NCI-H524 treated with DMSO at 0.1 percent for 48 hours (cell line): ENCODE measurements around the gene UBA52.
"Not testable (repeated sequence)": the region's sequence is repeated elsewhere in the genome, so short reads cannot be mapped to it uniquely, and the experiment has no call there.

Source experiments
- DNase-seq: peaks from one replicate; lab custom pipeline; 2025; lab: John Stamatoyannopoulos, UW

UBA52 gene

DNA sequence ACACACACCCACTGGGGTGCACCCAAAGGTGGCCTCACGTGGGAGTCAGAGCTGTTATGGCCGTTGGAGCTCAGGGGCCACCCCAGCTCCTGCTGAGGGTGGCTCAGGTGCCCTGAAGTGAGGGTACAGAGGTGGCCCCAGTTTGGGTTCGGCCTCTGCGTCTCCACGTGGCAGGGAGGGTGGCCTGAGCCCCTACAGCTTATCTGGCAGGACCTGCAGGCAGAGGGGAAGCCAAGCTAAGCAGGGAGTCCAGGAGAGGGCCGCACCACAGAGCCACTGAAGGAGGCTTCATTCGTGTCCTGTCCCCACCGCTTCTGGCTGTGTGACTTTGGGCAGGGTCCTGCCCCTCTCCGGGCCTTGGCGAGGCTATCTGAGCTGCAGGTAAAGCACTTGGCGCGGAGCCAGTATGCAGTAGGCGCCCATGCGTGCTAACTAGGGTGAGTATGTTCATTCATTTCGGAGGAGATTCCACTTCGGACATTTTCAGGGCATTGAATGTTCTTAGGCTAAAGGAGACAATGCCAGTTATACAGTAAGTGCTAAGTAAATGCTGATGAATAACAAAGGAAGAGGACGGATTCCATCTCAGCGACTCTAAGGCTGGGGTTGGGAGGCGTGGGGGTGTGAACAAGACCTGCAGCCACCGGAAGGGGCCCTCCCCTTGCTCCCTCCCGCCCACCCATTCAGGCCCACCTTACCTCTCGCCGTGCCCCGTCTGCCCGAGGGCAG is 21.9 kb downstream of the UBA52 start:
- no peak for DNase-seq

DNA sequence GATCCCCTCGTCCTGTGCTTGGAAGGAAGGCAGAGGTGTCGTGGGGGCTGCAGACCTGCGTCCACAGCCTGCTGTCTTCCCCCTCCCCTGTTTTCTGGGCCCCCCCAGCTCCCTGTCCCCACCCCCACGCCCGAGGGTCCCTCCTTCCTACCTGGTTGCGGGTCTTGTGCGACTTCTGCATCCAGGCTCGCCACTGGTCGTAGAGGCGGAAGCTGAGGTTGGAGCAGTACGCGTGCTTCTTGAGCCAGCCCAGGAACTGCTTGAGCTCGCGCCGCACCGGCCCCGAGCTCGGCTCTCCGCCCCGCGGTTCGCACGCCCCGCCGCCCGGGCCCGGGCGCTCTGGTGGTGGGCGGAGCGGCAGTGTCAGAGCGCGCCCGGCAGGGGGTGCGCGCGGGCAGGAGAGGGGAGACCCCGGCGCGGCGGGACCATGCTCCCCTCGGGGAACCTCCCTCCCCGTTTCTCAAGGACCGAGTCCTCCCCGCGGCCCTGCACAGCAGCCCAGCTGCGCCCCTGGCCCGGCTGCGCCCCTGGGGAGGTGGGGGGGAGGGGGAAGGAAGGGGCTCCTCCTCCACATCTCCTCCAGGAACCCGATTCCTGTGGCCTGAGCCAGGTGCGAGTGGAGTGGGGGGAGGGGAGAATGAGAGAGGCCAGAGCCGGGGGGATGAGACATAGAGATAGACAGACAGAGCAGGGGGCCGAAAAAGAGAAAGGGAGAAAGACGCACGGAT is 22.6 kb downstream of the UBA52 start:
- no peak for DNase-seq

DNA sequence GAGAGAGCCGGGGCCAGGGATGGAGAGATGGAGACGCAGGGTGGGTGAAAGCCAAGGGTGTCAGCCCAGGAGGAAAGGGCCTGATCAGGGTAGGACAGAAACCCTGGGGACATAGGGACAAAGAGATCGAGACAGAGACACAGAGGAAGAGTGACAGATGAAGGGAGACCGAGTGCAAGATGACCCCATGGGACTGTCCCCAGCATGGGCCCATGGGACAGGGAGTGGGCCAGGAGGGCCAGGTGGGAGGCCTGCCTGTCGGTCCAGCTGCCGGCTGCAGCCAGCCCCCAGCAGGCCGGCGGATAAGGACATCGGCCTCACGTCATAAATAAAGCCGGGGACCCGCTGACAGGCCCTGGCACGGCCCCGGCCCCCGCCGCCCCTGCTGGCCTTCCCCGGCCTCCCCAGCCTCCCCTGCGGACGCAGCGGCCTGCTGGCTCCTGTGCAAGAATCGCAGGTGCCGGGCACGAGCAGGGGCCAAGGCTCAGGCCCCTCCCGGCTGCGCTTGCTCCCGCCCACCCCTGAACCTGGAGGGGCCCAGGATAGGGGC is 23.2 kb downstream of the UBA52 start:
- DNase-seq = no peak

DNA sequence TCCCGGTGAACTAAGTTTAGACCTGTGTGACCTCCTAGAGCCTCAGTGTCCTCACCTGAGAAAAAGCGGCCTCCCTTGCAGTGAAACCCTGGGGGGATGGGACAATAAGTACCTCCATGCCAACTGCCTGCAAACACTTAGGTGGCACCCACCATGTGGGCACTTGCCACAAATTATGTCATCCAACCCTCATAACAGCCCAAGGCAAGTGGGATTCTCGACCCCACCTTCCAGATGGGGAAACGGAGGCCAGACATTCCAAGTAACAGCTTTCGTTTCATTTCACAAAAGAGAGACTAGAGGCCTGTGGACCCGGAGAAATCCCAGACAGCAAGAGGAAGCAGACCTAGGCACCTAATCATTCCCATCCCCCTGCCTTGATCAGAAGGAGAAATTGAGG is 23.8 kb downstream of the UBA52 start:
- DNase-seq = no peak

DNA sequence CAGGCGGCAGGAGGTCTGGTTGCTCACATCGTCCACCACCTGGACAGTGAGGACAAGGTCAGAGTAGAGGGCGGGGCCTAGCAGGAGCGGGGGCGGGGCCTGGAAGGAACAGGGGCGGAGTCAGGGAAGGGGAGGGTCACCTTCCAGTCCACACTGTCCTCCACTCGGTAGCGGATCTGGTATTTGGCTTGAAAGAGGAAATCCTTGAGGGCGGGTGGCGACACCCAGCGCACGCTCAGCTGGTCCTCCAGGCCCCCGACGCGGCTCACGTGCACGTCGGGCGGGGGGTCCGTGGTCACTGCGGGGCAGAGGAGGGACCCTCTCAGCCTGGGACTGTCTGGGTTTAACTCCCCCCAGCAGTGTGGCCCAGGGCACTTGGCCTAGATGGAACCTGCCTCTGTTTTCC is 25.1 kb downstream of the UBA52 start:
- DNase-seq = no peak

DNA sequence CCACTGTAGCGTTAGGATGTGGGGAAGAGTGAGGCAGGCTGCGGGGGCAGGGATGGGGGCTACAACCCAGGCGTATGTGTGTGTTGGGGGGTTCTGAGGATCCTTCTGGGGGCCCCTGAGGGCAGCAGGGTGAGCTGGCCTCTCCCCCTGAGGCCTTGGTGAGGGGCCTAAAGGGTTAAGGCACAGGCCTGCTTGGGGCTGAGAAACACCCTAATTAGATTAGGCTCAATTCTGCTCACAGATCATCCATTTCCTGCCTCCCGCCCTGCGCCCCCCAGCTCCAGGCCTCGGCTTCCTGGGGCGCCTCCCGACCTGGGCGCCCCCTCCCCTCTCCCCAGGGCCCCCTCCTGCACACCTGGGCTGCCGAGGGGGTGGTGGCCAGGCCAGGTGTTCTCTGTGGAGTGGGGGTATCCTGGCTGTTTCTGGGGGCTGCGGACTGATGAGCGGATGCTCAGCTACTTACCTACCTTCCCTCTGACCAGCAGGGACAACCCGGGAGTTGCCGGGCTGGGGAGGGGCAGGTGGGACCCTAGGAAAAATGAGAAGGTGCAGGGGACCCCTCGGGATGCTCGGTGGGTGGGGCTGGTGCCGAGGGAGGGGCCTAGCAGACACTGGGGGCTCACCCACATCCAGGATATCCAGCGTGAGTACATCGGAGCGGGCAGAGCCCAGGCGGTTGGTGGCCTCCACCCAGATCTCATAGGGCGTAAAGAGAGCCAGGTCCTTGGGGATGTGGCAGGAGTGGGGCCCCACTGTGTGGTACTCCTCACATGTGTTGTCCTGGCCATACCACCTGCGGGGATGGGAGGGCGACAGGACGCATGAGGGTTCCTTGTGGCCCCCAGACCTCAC is 26.4 kb downstream of the UBA52 start:
- DNase-seq = no peak

DNA sequence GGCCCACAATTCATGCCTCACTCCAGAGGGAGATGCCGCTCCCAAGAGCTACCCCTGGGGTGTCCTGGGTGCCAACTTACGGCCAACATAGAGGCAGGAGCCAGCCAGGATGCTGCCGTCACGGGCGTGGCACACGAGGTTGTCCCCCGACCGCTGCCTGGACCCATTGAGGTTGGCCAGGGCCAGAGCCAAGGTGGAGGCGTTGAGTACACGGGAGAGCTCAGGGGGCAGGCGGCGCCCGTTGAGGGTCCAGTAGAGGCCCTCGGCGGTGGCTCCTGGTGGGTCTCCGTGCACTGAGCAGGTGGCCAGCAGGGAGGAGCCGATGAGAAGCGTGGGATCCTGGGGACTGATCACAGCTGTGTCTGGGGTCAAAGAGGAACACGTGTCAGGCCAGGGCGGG is 27.8 kb downstream of the UBA52 start:
- DNase-seq = no peak

DNA sequence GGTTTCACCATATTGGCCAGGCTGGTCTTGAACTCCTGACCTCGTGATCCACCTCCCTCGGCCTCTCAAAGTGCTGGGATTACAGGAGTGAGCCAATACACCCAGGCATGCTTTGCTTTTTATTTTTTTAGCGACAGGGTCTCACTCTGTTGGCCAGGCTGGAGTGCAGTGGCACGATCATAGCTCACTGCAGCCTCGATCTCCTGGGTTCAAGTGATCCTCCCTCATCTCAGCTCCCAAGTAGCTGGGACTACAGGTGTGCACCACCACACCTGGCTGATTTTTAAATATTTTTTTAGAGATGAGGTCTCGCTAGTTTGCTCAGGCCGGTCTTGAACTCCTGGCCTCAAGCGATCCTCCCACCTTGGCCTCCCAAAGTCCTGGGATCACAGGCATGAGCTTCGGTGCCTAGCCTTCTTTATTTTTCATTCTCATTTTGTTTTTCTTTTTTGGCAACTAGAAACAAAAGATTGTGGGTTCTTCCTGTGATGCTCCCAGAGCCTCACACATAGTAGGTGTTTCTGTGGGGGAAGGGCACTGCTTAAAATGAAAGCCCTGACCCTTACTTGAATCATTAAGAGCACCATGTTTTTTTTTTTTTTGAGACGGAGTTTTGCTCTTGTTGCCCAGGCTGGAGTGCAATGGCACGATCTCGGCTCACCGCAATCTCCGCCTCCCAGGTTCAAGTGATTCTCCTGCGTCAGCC is 29.2 kb downstream of the UBA52 start:
- not testable (repeated sequence) for DNase-seq

DNA sequence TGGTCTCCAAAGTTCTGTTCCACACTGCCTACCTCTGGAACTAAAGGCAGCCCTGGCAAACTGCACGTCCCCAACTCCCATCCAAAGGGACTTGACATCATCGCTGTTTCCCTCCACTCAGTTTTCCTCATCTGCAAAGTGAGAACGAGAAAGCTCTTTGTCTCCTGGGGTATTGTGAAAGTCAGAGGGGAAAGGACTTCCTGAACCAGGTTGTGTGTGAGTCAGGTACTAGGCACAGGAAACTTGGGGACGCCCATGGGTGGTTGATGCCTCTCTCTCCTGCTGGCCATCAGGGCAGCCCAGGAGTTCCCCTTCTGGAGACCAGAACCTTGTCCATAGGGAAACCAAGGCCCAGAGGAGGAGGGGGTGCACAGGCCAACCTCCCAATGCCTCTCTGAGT is 30.2 kb downstream of the UBA52 start:
- no peak for DNase-seq

DNA sequence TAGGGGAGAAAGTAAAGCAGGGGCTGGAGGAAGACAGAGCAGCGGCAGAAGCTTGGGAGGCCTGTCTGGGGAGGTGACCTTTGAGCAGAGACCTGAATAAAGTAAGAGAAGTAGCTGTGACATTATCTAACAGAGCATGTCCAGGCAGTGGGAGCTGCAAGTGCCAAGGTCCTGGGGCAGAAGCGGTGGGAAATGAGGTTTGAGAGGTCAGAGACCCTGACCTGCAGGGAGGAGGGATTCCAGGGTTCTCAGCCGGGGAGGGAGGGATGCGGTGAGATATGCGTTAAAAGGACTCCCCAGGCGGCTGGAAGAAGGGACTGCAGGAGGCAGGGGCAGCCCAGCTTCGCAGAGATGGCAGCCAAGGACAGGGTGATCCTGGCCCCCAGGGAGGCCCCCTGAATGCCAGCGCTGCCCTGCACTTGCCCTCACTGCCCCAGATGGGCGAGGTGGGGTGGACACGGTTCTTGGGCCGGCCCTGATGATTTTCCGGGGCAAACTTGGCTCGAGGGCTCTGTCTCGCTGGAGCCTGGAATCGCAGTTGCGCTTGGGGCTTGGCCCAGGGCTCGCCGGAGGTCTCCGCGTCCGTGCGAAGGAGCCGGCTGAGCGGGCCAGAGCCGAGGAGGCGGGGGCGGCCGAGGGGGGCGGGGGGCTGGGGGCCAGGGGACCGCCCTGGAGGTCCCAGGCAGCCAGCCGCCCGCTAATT is 31.7 kb downstream of the UBA52 start:
- DNase-seq = no peak

DNA sequence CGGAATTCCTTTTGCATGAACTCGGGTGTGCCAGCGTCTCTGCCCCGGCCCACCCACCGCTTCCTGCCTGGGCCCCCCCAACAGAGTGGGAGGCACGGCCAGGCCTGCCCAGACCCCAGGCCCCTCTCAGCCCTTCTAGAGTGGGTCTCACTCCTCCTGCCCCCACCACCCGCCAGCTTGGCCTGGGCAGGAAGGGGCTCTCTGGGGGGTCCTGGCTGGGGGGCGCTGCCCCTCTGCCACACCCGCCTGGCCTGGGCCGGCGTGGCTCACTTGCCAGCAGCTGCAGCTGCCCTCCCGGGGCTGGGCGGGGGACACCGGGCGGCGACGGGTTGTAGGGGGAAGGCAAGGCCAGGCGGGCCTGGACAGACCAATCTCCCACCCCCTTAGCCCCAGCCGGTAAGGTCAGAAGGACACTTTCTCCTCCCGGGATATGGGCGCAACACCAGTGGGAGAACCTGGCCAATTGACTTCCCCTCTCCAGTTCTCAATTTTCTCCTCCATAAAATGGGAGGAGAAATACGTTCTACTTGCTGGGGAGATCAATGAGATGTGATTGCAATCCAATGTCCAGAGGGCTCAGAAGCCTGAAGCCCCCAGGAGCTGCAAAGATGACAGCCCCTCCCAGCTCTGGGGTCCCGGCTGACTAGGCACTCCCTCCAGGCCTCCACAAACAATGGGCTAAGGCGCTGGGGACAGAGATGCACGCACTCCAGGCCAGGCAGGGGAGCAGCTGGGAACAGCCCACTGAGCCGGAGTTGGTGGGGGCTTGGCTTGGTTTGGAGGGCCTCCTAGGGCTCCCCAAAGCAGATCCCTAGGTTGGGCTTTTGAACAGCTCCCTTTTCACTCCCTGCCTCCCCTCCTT is 32.5 kb downstream of the UBA52 start:
- DNase-seq = no peak

DNA sequence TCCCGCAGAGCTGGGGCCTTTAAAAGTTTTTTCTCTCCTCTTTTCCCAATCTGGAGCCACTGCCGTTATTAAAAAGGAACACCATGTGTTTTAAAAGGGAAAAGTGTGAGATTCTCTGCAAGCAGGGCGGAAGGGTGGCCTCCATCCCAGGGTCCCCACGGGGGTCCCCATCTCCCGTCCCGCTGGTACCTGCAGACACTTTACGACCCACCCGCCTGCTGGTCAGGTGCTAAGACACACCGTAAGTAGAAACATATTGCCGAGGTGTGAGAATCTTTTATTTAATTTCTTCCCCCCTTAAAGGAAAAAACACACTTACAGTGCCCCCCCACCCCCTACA is 33.1 kb downstream of the UBA52 start:
- DNase-seq = no peak

DNA sequence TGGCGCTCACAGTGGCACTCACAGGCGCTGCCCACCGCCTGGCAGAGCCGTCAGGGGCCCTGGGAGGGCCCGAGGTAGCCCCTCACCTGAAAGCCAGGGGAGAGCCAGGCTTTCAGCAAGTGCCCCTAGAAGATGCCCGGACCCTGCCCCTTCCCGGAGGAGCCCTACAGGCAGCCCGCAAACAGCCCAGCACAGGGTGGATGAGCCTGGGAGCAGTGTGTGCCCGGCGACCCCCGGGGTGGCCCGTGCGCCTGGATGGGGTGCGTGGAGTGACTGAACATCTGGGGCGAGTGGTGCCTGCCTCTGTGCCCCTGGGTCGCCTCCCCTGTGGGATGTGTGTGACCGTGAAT is 33.5 kb downstream of the UBA52 start:
- DNase-seq = no peak

DNA sequence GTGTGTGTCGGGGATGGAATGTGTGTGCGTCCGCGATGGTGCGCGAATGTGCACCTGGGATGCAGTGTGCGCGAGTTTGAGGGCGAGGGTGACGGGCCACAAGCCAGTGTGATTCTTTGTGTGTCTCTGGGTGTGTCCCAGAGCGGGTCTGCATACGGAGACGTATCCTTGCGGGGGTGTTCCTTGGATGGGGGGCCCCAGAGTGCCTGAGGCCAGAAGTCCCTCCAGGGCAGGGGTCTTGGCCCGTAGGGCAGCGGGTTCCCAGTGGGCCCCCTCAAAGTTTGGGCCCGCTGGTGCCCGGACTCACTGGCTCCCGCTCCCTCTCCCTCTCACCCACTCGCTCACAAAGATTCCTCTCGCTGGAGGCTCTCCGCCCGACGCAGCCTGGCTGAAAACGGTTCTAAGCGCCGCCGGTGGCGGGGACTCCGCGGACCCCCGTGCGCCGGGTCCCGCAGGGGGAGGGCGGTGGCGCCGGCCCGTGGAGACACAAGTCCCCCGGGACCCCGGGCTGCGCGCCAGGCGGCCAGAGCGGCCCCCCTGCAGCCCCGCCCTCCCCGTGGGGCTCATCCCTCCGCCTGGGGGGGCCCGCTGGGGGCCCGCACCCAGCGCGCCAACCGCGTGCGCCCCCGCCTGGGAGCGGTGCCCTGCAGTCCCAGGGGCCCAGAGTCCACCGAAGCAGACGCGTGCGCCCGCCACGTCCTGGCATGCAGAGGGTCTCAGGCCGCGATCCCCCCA is 34.1 kb downstream of the UBA52 start:
- DNase-seq = no peak

DNA sequence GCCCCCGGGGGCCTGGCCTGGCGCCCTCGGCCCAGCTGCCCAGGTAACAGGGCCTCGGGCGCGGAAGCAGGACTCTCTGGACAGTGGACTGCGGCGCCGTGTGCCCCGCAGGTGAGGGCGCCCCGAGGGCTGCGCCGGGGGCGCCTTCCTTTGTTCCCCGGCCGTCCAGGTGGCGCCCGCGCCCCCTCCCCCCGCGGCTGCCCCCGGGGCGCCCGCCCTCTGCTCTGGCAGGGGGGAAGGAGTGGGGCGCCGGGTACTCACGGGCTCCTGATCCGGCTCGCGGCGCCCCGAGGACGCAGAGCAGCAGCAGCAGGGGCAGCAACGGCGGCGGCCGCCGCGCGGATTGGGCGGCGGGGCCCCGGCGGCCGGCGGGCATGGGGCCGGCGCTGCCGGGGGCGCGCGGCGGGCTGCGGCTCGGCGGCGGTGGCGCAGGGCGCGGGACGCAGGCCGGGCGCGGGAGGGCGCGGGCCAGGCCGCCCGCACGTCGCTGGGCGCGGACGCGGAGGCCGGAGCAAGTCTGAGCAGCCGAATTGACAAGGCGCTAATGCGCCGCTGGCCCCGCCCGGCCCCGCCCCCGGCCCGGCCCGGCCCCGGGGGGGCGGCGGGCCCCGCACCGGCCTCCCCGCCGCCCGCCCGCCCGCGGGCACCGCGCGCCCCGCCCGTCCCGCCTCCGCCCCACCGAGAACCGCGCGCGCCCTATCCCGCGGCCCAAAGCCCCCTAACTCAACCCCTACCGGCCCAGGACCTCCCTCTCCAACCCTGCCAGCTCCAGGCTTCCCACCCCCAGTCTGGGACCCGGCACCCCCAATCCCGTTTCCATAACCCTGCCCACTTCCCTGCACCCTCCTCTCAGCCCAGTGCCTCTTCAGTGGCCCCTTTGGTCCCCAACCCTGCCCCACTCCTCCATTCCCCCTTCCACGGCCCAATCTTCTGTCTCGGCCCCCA is 34.9 kb downstream of the UBA52 start, which contains the start of gene CRLF1:
Gene CRLF1, minus strand, starts transcription at position 519 of the 945 bp plus-strand sequence. Its CDS starts 143 bp downstream, at position 376.
- DNase-seq = no peak

DNA sequence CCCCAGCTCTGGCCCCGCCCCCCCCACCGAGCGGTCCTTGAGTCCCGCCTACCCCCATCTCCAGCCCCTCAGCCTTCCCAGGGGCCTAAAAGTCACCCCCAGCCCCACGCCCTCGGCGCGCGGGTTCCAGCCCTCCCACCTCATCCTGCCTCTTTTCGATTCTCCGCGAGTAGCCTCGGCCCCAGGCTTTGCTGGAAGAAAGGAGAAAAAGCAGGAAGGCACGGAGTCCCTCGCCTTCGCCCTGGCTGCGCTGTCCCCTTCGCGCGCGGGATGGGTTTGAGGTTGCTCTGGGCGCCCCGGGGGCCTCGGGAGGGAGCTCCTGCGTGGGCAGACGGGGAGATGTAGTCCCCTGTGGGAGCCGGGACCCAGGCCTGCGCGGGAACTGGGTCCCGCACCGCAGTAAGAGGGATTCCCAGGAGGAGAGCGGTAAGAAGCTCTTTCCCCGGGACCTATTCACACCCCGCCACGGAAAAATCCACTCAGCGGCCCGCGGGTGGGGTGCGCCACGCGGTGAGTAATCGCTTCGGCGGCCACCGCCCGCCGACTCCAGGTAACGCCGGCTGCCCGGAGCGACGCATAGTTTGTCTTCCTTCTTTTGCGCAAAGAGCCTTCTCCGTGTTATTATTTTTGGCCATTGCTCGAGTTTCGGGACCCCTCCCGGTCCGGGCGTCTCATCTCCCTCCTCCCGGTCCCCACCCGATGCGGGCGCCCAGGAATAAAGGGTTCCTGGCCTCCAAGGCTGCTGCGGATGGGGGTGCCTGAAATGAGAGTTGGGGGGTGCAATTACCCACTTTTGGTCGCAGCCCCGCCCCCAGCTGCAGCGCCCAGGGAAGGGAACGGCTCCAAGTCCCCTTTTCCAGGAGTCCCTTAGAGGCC is 35.8 kb downstream of the UBA52 start:
- no peak for DNase-seq

DNA sequence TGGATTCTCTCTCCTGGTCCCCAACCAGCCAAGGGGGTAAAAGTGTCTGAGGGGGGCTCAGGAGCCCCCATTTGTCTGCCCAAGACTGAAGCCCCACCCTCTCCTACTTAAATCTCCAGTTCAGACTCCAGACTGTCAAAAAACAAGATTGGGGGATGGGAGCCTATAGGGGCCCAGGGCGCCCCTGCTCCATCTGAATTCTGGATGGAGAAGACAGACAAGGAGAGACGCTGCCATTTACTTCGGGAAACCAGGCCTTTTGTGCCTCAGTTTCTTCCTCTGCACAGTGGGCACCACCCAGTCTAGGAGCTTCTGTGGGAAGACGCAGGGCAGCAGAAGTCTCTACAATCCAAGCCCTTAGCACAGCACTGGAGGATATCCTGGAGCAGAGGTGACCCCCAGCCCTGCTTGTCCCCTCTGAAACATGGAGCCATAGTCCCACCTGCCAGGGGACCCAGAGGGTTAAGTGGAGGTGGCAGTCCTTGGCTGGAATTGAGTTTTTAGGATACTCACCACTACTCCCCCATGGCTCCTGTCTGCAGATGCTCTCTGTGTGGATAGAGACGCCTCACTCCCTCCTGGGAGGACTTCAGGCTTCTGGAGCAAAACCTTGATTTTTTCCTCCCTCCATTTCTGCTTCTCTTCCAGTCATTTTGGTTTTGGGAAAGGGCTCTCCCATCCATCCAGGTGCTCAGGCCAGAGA is 36.6 kb downstream of the UBA52 start:
- no peak for DNase-seq
